GM19395 (cell line): ENCODE measurements around the gene CSH1.
A peak's percentile ranks its signal among the peaks of the same experiment; 100 is the strongest.
"Not testable (repeated sequence)": the region's sequence is repeated elsewhere in the genome, so short reads cannot be mapped to it uniquely, and the experiment has no call there.

ENCODE experiments used
- ATAC-seq: cut with Tn5 transposase; IDR thresholded peaks from one replicate; pipeline ENCODE4 v1.9.1; 2021; ENCODE audit warnings: mild to moderate bottlenecking, moderate library complexity; ENCODE audit not compliant: unreplicated experiment

The CSH1 gene

GRCh38 chr17:63896524-63897354, at the start of gene CSH1:
Gene CSH1 (minus strand): TSS chr17:63896574. CDS start chr17:63896511, 63 bp downstream.
- not testable (repeated sequence) for ATAC-seq

- ATAC-seq: no peak
These were observed 49.5 kb upstream of the CSH1 start for GRCh38 chr17:63945784-63946439.

GRCh38 chr17:63944736-63945499, 48.5 kb upstream of the CSH1 start:
- no peak for ATAC-seq

GRCh38 chr17:63943745-63944144, 47.4 kb upstream of the CSH1 start:
- no peak for ATAC-seq

GRCh38 chr17:63942309-63942985, 46.1 kb upstream of the CSH1 start:
- ATAC-seq: no peak

- ATAC-seq: no peak
These were observed 45.4 kb upstream of the CSH1 start for GRCh38 chr17:63941751-63942150.

GRCh38 chr17:63941162-63941561, 44.8 kb upstream of the CSH1 start:
- ATAC-seq: no peak

- no peak for ATAC-seq
These were observed 44.2 kb upstream of the CSH1 start for GRCh38 chr17:63940584-63940983.

GRCh38 chr17:63939884-63940283, 43.5 kb upstream of the CSH1 start:
- ATAC-seq: no peak

GRCh38 chr17:63939401-63939800, 43.0 kb upstream of the CSH1 start:
- no peak for ATAC-seq

- no peak for ATAC-seq
These were observed 41.5 kb upstream of the CSH1 start for GRCh38 chr17:63937920-63938319.

- ATAC-seq: no peak
These were observed 40.9 kb upstream of the CSH1 start for GRCh38 chr17:63937319-63937718.

- ATAC-seq: no peak
These were observed 38.1 kb upstream of the CSH1 start for GRCh38 chr17:63934183-63935112.

- ATAC-seq: no peak
These were observed 37.2 kb upstream of the CSH1 start for GRCh38 chr17:63933598-63933997.

- peak; percentile 26 for ATAC-seq
These were observed 36.3 kb upstream of the CSH1 start for GRCh38 chr17:63932721-63933120.

GRCh38 chr17:63931981-63932561, 35.7 kb upstream of the CSH1 start, which contains the start of gene CD79B:
Gene CD79B (minus strand): TSS chr17:63932331. CDS start chr17:63932261, 70 bp downstream.
- peak; percentile 90 for ATAC-seq

- peak; percentile 35 for ATAC-seq
These were observed 34.7 kb upstream of the CSH1 start for GRCh38 chr17:63930951-63931575.

- ATAC-seq: no peak
These were observed 33.7 kb upstream of the CSH1 start for GRCh38 chr17:63929860-63930766.
